ENCODE data around the gene MAP3K6.

Gene MAP3K6

DNA sequence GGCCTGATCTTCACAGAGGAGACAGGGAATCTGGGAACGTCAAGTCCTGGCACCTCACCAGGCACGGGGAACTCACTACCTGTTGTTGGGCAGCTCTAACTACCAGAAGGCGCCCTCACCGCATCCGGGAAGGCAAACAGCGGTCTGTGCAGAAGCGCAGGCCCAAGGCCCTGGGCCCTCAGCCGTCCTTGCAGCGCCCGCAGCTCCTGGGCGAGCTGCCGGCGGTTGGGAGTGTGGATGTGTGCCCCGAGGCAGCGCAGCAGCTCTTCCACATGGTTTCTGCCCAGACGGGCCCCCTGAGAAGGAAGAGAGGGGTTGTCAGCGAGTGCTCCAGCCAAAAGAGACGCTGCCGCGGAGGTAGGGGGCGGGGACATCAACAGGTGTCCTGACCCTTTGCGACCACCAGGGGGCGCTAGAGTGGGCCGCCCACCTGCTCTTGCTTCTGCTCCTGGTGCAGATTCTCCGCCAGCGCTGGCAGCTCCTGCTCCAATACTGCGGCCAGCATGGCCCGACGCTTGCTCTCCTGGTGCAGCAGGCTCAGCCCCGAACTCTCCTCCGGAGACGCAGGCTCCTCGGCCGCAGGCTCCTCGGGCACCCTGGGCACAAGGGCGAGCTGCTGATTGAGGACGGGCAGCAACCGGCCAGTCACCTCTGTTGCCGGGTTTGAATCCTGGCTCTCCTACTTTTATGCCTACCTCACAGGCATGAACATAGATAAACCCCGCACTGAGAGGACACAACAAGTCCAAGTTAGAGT, 9.3 kb downstream of the MAP3K6 start:
- no peak for DNase-seq (ENCODE audit: low read depth, low spot score)

DNA sequence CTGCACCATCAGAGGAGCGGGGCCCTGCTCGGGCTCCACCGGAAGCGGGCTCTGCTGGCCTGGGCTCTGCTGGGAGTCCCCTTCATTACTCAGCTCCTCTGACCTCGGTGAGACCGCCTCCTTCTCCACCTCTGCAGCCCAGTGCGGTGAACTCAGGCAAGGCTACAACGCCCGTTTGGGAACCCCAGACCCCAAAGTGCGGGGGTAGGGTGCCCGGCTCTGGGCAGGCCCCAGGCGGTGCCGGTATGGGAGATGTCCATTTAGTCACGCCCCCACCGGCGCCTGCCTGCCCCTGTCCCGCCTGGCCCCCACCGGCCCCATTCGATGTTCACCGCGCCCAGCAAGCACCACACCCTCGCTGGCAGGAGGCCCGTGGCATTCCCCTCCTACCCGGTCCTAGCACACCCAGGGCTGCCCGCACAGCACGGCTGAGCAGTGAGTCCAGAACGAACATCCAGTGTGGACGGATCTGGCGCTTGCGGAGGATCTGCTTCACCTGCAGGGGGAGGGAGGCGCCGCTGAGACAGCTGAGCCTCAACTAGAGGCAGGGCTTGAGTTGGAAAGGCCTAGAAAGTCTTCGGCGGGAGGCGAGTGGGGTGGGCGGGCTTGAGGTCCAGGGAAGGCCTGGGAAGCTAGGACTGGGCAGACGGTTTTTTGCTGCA, 10.0 kb downstream of the MAP3K6 start:
- no peak for DNase-seq (ENCODE audit: low read depth, low spot score)

DNA sequence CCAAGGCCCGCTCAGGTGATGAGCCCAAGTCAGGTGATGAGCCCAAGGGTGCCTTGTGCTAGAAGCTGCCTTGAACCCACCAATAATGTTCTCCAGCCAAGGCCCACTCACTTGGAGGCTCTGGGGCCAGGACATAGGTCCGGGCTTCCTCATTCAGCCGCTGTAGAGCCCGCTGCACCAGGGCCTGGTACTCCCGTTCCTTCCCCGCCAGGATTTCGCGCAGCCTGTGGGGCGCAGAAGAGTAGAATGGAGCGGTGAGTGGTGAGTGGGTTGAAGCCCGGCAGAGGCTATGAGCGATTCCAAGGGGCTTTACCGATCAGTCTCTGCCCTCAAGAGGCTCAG, 10.5 kb downstream of the MAP3K6 start:
- DNase-seq (ENCODE audit: low read depth, low spot score), result no peak

DNA sequence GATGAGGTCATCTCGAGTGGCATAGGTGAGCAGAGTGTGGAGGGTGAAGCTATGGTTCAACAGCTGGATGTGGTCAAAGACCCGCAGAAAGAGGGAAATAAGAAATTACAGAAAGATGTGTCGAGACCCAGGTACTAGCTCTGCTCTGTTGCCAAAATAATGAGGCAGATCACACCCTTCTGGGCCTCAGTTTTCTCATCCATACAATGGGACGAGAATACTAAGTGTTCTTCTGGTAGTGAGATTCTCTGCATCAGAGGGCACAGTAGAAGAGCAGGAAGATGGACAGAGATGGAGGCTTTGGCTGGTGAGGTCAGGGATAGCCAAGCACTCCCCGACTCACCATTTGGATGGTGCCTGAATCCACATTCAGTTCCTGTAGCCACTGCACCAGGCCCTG, 11.1 kb downstream of the MAP3K6 start:
- no peak for DNase-seq (ENCODE audit: low read depth, low spot score)

DNA sequence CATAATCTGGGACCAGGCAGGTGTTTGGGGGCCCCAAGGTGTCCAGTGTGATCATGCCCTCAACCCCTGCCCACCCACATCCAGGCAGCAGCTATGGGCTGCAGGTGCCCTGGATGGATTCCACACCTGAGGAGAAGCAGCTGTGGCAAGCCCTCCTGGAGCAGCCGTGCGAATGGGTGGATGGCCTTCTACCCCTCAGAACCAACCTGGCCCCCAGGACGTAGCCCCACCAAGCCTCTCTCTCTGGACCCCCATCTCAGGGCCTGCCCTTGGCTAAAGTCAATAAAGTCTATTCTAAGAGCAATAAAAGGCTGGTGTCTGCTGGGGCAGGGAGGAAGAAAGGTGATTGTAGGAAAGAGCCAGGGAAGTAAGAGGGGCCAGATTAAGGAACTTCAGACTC, 13.1 kb downstream of the MAP3K6 start:
- DNase-seq (ENCODE audit: low read depth, low spot score), result no peak

DNA sequence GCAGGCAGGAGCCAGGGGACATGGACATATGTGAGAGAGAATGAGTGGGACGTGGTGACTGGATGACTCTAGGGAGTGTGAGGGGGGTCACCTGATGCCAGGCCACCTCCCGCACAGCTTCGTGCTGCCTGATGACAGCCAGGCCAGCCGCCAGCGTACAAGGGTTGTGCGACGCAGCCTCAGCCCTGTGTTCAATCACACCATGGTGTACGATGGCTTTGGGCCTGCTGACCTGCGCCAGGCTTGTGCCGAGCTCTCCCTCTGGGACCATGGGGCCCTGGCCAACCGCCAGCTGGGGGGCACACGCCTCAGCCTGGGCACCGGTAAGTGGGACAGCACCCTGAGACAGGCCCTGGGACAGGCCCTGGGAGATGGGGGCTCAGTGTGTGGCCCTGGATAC, 13.6 kb downstream of the MAP3K6 start:
- no peak for DNase-seq (ENCODE audit: low read depth, low spot score)

DNA sequence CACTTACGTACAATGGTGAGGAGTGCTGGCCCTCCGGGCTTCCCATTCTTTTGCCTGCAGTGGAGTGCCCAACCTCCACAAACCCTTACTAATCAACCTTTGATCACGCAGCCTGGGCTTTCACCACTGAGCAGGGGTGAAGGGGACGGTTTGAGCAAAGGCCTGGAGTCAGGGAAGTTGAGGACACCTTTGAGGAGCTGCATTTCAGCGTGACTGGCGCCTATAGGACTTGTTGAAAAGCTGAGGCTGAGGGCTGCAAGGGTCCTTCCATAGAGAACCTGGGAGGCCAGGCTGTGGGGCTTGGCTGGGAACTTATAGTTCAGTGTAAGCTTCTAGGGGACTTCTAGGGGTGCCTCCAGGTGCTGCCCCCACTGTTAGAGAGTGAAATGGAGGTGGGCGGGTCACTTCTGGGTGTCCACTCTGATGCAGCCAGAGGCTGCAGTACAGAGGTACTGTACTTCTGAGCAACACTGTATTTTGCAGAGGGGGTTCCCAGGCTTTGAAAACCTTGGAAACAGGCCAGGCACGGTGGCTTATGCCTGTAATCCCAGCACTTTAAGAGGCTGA, 15.1 kb downstream of the MAP3K6 start:
- no peak for DNase-seq (ENCODE audit: low read depth, low spot score)

DNA sequence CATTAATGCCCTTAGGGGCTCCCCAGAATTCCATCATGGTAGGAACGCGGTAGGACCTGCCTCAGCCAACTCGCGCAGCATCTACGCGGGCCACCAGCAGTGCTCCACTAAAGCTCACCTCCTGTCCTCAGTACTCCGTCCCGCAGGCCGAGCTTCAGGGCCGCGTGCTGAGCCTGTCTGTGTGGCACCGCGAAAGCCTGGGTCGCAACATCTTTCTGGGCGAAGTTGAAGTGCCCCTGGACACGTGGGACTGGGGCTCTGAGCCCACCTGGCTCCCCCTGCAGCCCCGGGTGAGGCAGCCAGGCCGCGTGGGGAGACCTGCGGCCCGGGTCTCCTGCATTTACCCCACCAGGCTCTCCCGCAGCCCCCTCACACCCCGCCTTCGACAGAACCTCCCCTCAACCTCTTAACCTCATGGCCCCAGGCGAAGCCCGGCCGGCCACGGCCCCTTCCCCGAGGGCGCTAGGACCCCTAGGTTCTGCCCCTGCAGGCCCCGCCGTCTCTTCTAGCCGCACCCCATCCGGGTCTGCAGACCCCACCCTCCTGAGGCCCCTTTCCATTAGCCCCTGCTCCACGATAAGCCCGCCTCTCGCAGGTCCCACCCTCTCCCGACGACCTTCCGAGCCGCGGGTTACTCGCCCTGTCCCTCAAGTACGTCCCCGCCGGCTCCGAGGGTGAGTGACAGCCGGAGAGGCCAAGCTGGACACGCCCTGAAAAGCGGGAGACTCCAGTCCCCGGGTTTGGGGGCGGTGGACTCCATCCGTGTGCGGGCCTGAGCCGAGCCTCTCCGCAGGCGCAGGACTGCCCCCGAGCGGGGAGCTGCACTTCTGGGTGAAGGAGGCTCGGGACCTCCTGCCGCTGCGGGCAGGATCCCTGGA, 15.9 kb downstream of the MAP3K6 start:
- DNase-seq (ENCODE audit: low read depth, low spot score), result no peak

DNA sequence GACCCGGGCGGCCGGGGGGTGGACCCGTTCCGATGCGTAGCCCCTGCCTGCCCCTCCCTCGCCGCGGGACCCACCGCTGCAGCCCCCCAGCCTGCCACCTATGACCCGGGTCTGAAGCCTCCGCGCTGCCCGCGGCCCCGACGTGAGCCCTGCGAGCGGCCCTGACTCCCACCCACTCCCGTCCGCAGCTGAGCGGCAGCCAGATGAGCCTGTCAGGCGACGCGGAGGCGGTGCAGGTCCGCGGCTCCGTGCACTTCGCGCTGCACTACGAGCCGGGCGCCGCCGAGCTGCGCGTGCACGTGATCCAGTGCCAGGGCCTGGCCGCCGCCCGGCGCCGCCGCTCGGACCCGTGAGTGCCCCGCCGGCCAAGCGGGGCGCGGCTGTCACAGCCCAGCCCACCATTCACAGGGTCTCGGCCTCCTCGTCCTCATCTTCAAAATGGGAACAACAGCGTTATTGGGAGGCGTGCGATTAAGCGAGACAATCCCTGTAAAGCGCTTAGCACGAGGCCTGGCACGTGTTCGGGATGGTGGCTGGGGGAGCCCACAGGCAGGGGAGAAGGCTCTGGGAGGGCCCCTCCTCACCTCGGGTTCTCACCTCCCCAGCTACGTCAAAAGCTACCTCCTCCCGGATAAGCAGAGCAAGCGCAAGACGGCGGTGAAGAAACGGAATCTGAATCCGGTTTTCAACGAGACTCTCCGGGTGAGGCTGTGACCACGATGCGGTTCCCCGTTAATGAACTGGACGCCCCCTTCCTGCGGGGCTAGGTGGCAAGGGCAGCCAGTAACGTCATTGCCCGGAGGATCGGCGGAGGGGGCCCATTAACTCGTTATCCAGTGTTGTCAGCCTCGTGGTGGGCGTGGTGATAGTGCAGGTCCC, 16.7 kb downstream of the MAP3K6 start:
- no peak for DNase-seq (ENCODE audit: low read depth, low spot score)

DNA sequence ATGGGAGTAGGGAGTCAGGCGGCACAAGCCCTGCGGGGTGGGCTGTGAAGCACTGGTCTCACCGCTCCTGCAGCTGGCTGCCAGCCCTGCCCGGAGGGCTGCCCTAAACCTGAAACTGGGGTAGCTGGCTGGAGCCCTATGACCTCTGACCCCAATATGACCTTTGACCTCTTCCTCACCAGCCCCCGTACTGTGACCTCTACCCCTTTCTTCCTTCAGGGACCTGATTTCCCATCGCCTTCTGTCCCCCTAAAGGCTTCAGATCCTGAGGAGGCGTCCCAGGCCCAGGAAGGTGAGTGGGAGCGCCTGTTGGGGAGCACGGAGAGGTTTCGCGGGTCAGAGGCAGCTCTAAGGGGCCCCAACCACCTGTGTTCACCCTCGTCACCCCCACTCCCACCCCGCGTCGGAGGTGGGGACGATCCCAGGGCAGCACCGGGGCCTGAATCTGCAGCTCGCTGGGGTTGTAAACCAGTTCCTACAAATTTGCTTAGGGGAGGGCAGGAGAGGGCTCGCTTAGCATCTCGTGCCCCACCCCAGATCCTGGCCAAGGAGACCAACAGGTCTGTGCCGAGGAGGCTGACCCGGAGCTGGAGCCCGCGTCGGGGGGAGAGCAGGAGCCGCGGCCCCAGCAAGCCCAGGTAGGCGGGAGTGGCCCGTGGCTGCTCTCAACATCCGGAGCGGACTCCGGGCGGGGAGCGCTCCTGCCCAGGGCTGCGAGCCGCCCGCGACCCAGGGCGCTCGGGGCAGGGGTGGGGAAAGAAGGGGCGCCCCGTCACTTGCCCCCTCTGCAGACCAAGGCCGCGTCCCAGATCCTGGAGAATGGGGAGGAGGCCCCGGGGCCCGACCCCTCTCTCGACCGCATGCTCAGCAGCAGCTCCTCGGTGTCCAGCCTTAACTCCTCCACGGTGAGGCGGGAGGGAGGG, 17.6 kb downstream of the MAP3K6 start:
- DNase-seq (ENCODE audit: low read depth, low spot score), result no peak

DNA sequence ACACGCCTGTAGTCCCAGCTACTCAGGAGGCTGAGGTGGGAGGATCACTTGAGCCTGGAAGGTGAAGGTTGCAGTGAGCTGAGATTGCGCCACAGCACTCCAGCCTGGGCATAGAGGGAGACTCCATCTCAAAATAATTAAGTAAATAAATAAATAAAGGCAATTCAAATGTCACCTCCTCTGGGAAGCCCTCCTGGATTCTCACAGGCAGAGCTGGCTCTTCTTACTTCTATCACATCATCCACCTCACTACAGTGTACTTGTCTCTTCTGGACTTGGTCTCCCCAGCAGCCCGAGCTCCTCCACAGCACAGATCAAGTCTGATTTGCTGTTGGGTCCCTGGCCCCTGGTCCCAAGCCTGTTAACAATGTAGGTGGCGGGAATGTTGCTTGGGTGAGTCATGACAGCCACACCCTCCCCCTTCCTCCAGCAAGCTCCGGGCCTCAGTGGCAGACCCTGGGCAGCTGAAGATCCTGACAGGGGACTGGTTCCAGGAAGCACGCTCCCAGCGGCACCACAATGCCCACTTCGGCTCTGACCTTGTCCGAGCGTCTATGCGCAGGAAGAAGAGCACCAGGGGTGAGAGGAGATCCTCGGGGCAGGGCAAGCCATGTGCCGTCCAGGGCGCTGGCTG, 19.7 kb downstream of the MAP3K6 start:
- no peak for DNase-seq (ENCODE audit: low read depth, low spot score)

DNA sequence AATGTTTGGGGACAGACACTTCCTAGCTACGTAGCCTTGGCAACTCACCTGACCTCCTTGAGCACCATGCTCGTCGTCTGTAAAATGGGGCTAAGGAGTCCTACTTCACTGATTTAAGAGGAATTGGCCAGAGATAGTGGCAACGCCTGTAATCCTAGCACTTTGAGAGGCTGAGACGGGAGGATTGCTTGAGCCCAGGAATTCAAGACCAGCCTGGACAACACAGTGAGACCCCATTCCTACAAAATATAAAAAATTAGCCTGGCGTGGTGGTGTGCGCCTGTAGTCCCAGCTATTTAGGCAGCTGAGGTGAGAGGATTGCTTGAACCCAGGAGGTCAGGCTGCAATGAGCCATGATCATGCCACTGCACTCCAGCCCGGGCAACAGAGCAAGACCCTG, 20.4 kb downstream of the MAP3K6 start:
- no peak for DNase-seq (ENCODE audit: low read depth, low spot score)

DNA sequence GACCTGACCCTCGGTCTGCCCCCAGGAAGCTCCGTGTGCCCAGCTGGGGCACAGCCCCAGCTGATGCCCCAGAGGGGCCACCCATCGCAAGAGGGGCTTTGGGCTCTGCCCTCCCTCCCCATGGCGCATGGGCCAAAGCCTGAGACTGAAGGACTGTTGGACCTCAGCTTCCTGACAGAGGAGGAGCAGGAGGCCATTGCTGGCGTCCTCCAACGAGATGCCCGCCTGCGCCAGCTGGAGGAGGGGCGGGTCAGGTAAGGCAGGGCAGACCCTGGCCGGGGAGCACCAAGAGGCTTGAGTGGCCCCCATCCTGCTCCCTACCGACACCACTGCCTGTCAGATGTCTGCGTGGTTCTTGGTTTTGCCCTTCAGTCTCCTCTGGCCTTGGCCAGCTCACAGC, 21.5 kb downstream of the MAP3K6 start:
- no peak for DNase-seq (ENCODE audit: low read depth, low spot score)

DNA sequence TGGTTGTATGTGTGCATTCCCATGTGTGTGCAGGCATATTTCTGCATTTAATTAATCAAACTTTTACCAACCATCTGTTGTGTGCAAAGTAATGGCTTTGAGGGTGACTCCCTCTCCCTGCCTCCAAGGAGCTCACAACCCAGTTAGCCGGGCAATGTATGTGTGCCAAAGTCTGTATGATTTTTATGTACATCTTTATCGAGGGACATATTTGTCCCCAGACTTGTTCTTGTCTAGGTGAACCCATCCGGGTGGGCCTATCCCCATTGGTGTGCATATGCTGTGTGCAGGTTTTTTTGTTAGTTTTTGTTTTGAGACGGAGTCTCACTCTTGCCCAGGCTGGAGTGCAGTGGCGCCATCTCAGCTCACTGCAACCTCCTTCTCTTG, 23.1 kb downstream of the MAP3K6 start:
- DNase-seq (ENCODE audit: low read depth, low spot score), result no peak

DNA sequence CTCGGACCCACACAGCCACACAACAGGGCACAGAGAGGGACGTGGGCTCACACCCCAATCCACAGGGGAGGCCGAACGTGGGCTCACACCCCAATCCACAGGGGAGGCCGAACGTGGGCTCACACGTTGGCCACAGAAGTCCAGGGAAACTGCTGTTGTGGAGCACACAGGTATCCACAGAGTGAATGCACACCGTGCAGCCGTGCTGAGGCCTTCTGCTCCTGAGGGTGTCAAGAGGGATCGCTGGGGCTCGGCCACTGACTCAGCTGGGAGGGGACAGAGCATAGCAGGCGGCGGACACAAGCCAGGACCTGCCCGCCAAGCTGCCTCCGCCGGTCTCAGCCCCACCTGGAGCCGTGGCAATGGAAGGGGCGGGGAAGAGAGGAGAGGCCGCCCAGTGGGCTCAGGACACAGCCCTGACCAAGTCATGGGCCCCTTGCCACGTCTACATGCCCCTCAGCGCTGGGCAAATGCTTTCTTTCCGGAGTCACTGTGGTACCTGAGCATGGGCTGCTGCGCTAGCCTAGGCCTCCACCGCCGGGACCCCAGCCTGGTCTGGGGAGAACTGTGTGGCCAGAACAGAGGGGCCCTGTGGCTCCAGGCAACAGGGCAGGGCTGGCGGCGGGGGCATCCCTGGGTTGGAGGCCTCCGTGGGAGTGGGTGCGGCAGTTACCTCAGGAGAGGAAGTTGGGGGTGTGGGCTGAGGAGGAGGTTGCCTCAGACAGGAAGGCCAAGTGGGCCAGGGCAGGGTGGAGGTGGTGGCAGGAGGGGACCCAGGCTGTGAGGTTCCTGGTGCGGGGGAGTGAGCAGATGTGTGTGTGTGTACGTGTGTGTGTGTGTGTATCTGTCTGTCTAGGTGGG, 23.8 kb downstream of the MAP3K6 start:
- DNase-seq (ENCODE audit: low read depth, low spot score), result no peak

DNA sequence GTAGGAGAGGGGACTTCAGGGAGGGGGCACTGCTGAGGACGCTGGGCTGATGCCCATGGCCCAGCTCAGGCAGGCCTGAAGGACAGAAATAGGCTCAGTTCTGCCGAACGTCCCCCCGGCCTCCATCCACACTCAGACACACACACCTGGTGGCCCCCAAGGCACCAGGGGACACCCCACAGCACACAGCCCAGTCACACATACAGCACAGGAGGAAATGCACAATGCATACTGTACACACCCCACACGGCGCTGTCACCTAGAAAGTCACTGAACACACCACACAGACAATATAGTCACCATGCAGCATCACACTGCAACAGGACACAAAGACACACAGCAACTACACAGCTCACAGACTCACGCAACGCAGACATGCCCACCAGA, 24.4 kb downstream of the MAP3K6 start:
- DNase-seq (ENCODE audit: low read depth, low spot score), result no peak

DNA sequence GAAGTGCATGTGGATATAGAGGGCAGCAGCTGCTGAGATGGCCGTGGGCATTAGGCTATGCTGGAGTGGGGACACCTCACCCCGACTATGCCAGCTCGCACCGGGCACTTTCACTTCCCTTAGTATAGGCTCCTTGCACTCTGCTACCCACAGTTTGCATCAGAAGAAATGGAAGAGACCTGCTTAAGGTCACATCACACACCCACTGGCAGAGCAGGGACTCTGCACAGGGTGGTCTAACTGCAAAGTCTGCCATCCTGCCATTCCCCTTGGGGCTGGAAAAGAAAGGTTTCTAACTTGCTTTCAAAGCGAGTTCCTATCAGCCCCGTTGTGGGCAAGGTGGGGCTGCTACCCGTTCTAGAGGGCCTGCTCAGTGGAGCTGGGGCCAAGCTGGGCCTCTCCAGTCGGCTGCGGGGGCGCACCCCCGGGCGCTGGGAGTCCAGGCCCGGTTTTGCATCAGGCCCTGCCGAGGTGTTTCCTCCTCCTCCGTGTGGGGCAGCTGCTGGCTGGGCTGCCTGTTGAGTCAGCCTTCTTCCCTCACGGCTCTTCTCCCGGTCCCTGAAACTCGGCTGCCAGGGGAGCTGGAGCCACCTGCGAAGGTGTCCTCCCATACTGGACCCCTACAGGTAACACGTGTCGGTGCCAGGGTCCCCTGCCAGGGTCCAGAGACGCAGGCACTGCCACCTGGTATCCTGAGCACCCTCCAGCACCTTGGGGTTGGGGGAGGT, 25.1 kb downstream of the MAP3K6 start, which contains the start of gene SYTL1:
SYTL1 (plus strand) TSS at position 498 of the 728 bp plus-strand sequence. CDS start 3,313 bp downstream, outside the sequence.
- DNase-seq (ENCODE audit: low read depth, low spot score), result no peak

DNA sequence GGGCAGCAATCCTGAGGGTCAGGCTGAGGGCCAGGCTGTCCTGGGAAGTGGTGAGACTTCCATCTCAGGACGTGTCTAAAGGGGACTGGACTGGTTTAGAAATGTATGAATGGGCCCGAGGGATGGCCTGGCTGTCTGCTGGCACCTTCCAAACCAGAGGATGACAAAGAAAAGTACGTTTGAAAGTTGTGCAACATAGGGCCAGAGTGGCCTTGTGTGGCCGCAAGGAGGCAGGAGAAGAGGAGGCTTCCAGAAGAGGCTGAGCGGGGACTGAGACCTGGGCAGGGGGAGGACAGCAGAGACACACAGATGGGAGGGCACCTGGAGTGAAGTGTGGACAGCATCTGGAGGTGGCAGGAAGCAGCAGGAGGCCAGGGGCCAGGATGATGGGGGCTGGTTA, 27.5 kb downstream of the MAP3K6 start:
- DNase-seq (ENCODE audit: low read depth, low spot score), result no peak
